Non-pigmented ciliary epithelial cell (primary cell): ENCODE data around the gene OMD.
"Not testable (repeated sequence)": the region's sequence is repeated elsewhere in the genome, so short reads cannot be mapped to it uniquely, and the experiment has no call there.

Experiments
- DNase-seq: peaks from one replicate; pipeline ENCODE4 v3.0.0-alpha.2; 2010; ENCODE audit warnings: low read depth

The OMD gene

GRCh38 chr9:92411157-92411556 is 13.1 kb downstream of the OMD start:
- not testable (repeated sequence) for DNase-seq

- no peak for DNase-seq
These were observed 15.4 kb downstream of the OMD start for GRCh38 chr9:92408747-92409478.

- no peak for DNase-seq
These were observed 16.5 kb downstream of the OMD start for GRCh38 chr9:92407818-92408217.

- DNase-seq, result no peak
These were observed 17.8 kb downstream of the OMD start for GRCh38 chr9:92406477-92406876.

- no peak for DNase-seq
These were observed 18.5 kb downstream of the OMD start for GRCh38 chr9:92405818-92406217.

- DNase-seq, result no peak
These were observed 20.0 kb downstream of the OMD start, which contains the start of gene OGN for GRCh38 chr9:92404042-92404836. OGN (minus strand) TSS chr9:92404578; CDS start chr9:92403407, 1,171 bp downstream.

- DNase-seq, result no peak
These were observed 21.2 kb downstream of the OMD start for GRCh38 chr9:92402826-92403745.

- no peak for DNase-seq
These were observed 21.9 kb downstream of the OMD start for GRCh38 chr9:92402360-92402759.

GRCh38 chr9:92397853-92398252 is 26.4 kb downstream of the OMD start:
- DNase-seq, result no peak

GRCh38 chr9:92395617-92396016 is 28.7 kb downstream of the OMD start:
- no peak for DNase-seq

- no peak for DNase-seq
These were observed 30.6 kb downstream of the OMD start for GRCh38 chr9:92393686-92394085.

- DNase-seq, result no peak
These were observed 31.6 kb downstream of the OMD start for GRCh38 chr9:92392690-92393089.

- DNase-seq, result no peak
These were observed 38.3 kb downstream of the OMD start for GRCh38 chr9:92385953-92386352.

GRCh38 chr9:92385477-92385876 is 38.8 kb downstream of the OMD start:
- DNase-seq, result no peak

GRCh38 chr9:92385001-92385400 is 39.3 kb downstream of the OMD start:
- no peak for DNase-seq

- peak; percentile 5 for DNase-seq
These were observed 39.9 kb downstream of the OMD start for GRCh38 chr9:92384375-92384774.

- no peak for DNase-seq
These were observed 42.5 kb downstream of the OMD start for GRCh38 chr9:92381775-92382174.

GRCh38 chr9:92380603-92381002 is 43.7 kb downstream of the OMD start:
- DNase-seq, result no peak

GRCh38 chr9:92378865-92379560 is 45.3 kb downstream of the OMD start:
- no peak for DNase-seq

GRCh38 chr9:92377876-92378275 is 46.4 kb downstream of the OMD start:
- DNase-seq, result no peak

GRCh38 chr9:92373167-92373566 is 51.1 kb downstream of the OMD start:
- no peak for DNase-seq

GRCh38 chr9:92369075-92369474 is 55.2 kb downstream of the OMD start:
- DNase-seq, result no peak
